GM21390 (cell line): ENCODE measurements around the gene MICAL2.
A peak's percentile ranks its signal among the peaks of the same experiment; 100 is the strongest.

Experiments used
- ATAC-seq: cut with Tn5 transposase; IDR thresholded peaks from one replicate; pipeline ENCODE4 v1.9.1; 2021; ENCODE audit not compliant: unreplicated experiment

Gene MICAL2

GRCh38 chr11:12075822-12076821 lies 34.3 kb upstream of the MICAL2 start:
- ATAC-seq = no peak

- no peak for ATAC-seq
These were observed 33.4 kb upstream of the MICAL2 start for GRCh38 chr11:12076840-12077534.

- ATAC-seq = no peak
These were observed 32.7 kb upstream of the MICAL2 start for GRCh38 chr11:12077535-12078280.

- ATAC-seq = no peak
These were observed 30.4 kb upstream of the MICAL2 start for GRCh38 chr11:12079726-12080556.

GRCh38 chr11:12083380-12083779 lies 27.0 kb upstream of the MICAL2 start:
- no peak for ATAC-seq

- no peak for ATAC-seq
These were observed 26.1 kb upstream of the MICAL2 start for GRCh38 chr11:12084256-12084655.

- no peak for ATAC-seq
These were observed 24.8 kb upstream of the MICAL2 start for GRCh38 chr11:12085371-12086251.

GRCh38 chr11:12086271-12087074 lies 23.9 kb upstream of the MICAL2 start:
- ATAC-seq = no peak

GRCh38 chr11:12087075-12088004 lies 23.1 kb upstream of the MICAL2 start:
- ATAC-seq = peak; percentile 60

GRCh38 chr11:12088047-12088481 lies 22.3 kb upstream of the MICAL2 start:
- ATAC-seq = no peak

GRCh38 chr11:12088531-12088930 lies 21.9 kb upstream of the MICAL2 start:
- ATAC-seq = no peak

GRCh38 chr11:12089041-12089440 lies 21.3 kb upstream of the MICAL2 start:
- no peak for ATAC-seq

- ATAC-seq = no peak
These were observed 20.9 kb upstream of the MICAL2 start for GRCh38 chr11:12089473-12089872.

- ATAC-seq = no peak
These were observed 20.3 kb upstream of the MICAL2 start for GRCh38 chr11:12090061-12090591.

- no peak for ATAC-seq
These were observed 19.6 kb upstream of the MICAL2 start for GRCh38 chr11:12090761-12091258.

GRCh38 chr11:12091956-12092558 lies 18.3 kb upstream of the MICAL2 start:
- no peak for ATAC-seq

GRCh38 chr11:12092714-12093113 lies 17.7 kb upstream of the MICAL2 start:
- no peak for ATAC-seq
